Measurements from ENCODE around the gene TCEAL3. TPM values are rescaled to one million over a fixed set of nuclear protein-coding genes. Genes with fewer than 3 reads are reported as not detected.
"Not testable (repeated sequence)": the region's sequence is repeated elsewhere in the genome, so short reads cannot be mapped to it uniquely, and the experiment has no call there.

The TCEAL3 gene
- total RNA-seq, 1 donor from 2014 or later: 2.5 TPM

GRCh38 chrX:103624111-103624510, 16.3 kb downstream of the TCEAL3 start:
- DNase-seq (ENCODE audit: low spot score) (no peak), ATAC-seq (no peak)

DNA sequence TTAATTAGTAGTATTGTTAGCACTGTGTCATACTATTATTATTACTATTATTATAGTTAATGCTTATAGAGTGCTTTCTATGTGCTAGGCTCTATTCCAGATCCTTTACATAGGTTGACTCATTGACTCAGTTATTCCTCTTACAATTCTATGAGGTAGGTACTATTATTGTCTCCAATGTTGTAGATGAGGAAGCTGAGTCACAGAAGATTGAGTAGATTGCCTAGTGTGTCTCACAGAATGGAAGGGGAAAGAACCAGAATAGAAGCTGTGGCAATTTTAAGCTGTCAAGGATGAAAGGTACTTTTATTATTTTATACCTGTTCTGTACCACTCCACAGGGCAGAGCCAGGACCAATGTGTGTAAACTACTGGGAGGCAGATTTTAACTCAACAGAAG, 19.1 kb downstream of the TCEAL3 start:
- DNase-seq (ENCODE audit: low spot score) (no peak), ATAC-seq (no peak)

DNA sequence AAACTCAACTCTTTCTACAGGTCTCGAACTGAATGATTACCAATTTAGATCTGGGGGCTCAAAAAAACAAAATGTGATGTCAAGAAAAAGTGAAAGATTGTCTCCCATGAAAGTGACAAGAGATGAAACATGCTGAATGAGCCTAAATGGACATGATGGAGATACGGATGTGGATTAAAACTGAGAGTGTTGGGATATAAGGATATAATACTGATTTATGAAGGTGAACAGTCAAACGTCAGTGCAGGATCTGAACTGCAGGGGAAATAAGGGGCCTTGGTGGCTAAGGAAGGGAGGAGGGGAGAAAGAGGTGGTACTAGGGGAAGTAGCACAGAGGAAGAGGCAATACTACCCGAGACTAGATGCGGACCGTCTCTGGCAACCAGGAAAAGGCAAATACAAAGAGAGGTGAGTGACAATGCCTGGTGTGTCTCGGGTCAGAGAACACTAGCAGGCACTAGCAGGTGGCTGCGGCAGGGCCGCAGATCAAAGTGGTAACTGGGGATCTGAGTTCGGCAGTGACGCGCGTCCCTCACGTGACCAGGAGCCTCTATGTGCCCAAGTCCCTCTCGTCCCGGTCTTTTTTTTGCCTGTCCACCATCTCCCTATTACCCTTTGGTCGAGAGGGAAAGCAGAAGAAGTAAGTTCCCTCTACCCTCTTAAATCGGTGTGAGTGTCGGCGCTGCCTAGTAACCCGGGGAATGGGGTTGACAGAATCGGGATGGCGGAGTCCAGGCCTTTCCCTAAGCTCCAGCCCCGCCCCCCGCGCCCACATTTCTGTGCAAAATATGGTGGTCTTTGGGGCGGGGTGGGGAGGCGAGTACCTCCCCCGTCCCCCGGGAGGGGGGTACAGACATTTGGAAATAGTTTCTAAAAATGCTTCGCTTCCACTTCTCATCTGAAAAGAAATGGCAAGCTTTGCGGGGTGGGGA, 20.9 kb downstream of the TCEAL3 start, which contains the start of gene TCEAL1:
Gene TCEAL1 (plus strand): TSS at position 590 of the 932 bp plus-strand sequence. CDS start 942 bp downstream, outside the sequence.
- peak; percentile 80 for DNase-seq (ENCODE audit: low spot score)
- peak; percentile 87 for ATAC-seq

GRCh38 chrX:103629318-103630170, 21.8 kb downstream of the TCEAL3 start:
- DNase-seq (ENCODE audit: low spot score): peak; percentile 55
- peak; percentile 82 for ATAC-seq

DNA sequence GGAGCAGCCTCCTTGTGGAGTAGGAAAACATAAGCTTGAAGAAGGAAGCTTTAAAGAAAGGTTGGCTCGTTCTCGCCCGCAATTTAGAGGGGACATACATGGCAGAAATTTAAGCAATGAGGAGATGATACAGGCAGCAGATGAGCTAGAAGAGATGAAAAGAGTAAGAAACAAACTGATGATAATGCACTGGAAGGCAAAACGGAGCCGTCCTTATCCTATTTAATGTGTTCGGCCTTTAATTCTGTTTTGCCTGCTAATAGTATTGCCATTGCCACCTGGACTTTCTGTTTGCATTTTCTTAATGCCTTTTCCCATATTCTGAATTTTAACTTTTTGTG, 22.4 kb downstream of the TCEAL3 start:
- ATAC-seq: no peak
- no peak for DNase-seq (ENCODE audit: low spot score)

DNA sequence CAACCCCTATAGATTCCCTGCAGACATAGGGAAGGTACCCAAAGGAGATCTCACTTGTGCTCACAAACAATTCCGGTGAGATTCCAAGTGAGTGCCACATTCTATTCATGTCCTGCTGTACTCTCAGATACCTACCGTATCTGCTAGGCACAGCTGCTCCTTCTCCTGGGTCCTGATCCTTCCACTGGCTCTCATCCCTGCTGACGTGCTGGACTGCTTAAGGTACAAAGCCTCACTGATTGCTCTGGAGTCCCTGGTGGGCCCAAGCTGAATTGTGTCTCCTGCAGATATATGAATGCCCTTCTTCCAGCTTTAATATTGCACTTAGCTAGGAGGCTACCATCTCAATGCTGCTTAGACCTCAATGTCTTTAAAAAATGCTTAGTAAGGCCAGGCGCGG, 23.4 kb downstream of the TCEAL3 start:
- no peak for ATAC-seq
- no peak for DNase-seq (ENCODE audit: low spot score)

GRCh38 chrX:103635436-103635835, 27.7 kb downstream of the TCEAL3 start:
- ATAC-seq (no peak), DNase-seq (ENCODE audit: low spot score) (no peak)

DNA sequence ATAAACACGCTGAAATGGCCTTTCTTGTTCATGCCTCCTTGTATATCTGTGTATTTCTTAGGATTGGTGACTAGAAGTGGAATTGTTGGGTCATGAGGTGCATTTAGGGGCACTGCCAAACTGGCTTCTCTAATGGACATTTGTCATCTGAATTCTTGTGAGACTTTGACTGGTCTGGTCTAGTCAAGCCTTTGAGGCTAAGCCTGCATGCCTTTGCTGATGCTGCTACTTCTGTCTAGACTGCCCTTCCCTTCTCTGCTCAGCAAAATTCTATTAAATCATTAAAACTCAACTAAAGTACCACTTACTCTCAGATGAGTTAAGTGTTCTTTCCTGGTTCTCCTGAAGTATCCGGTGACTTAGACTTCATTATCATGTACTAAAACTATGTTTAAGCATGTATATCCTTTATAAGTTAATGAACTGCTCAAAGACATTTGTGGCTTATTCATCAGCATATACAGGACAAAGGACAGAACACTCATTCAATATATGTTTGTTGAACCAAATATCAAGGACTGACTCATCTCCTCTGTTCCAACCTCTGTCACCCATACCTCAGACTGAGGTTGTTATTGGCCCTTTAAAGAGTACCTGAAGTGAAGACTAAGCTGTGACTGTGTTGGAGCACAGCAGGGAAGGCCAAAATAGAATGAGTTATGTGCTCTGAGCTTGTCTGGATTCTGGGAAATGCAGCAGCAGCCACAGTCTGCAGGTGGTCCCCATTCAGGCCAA, 30.0 kb downstream of the TCEAL3 start:
- ATAC-seq (no peak), DNase-seq (ENCODE audit: low spot score) (no peak)

- not testable (repeated sequence) for DNase-seq (ENCODE audit: low spot score); ATAC-seq
Observed at GRCh38 chrX:103638479-103639346, 30.9 kb downstream of the TCEAL3 start.

DNA sequence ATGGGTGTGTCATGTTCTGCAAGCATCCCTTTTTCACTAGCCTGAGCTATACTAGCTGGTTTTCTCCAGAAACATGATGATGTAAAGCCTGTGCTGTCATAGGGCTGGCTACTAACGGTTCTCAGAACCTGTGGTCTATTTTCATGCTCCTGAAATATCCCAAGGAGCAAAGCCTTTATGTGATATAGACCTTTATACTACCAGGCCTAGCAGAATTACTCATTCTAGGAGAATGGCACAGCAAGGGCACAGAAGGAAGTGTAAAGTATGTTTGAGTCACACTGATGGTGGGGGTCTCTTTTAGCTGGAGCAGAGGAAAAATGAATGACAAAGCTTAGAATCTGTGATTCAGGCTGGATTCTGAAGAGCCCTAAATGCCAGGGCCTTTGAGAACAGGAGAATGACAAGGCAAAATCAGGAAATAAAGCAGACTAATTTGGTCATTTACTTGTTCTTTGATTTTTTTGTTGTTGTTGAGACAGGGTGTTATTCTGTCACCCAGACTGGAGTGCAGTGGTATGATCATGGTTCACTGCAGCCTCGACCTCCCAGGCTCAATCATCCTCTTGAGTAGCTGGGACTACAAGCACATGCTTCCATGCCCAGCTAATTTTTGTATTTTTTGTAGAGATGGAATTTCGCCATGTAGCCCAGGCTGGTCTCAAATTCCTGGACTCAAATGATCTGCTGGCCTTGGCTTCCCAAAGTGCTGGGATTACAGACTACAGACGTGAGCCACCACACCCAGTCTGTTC, 32.8 kb downstream of the TCEAL3 start:
- no peak for ATAC-seq

DNA sequence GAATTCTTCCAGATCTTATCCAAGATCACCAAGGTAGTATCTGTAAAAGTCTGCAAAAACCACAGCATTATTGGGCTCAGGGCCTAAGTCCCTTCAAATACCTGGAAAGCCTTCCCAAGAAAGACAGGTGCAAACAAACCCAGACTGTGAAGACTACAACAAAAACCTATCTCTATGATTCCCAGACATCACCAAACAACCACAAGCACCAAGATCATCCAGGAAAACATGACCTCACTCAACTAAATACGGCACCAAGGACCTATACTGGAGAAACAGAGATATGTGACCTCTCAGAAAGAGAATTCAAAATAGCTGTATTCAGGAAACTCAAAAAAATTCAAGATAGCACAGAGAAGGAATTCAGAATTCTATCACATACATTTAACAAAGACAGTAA, 36.4 kb downstream of the TCEAL3 start:
- ATAC-seq: no peak
- DNase-seq (ENCODE audit: low spot score): no peak

More for the DNA sequence above, 32.8 kb downstream of the TCEAL3 start:
- DNase-seq (ENCODE audit: low spot score): no peak

- no peak for DNase-seq (ENCODE audit: low spot score)
Observed at GRCh38 chrX:103647630-103648029, 39.9 kb downstream of the TCEAL3 start.

GRCh38 chrX:103651151-103651773, 43.5 kb downstream of the TCEAL3 start:
- ATAC-seq: no peak

More at GRCh38 chrX:103647630-103648029, 39.9 kb downstream of the TCEAL3 start:
- no peak for ATAC-seq

DNA sequence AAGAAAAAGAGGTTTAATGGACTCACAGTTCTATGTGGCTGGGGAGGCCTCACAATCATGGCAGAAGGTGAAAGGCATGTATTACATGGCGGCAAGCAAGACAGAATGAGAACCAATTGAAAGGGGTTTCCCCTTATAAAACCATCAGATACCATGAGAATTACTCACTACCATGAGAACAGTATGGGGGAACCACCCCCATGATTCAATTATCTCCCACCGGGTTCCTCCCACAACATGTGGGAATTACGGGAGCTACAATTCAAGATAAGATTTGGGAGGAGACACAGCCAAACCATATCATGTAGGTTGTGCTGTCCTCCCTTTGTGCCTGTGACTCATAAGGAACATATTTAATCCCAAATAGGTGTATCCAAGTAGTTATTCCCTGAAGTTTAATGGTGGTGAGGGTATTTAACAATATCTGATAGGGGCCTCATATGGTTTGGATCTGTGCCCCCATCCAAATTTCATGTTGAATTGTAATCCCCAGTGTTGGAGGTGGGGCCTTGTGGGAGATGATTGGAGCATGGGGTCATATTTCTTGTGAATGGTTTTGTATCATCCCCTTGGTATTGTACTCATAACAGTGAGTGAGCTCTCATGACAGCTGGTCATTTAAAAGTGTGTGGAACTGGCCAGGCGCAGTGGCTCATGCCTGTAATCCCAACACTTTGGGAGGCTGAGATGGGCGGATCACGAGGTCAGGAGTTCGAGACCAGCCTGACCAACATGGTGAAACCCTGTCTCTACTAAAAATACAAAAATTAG, 47.7 kb downstream of the TCEAL3 start:
- ATAC-seq; DNase-seq (ENCODE audit: low spot score): not testable (repeated sequence)

More at GRCh38 chrX:103651151-103651773, 43.5 kb downstream of the TCEAL3 start:
- DNase-seq (ENCODE audit: low spot score): no peak

- no peak for ATAC-seq
- DNase-seq (ENCODE audit: low spot score): no peak
Observed at GRCh38 chrX:103656617-103657016, 48.9 kb downstream of the TCEAL3 start.

DNA sequence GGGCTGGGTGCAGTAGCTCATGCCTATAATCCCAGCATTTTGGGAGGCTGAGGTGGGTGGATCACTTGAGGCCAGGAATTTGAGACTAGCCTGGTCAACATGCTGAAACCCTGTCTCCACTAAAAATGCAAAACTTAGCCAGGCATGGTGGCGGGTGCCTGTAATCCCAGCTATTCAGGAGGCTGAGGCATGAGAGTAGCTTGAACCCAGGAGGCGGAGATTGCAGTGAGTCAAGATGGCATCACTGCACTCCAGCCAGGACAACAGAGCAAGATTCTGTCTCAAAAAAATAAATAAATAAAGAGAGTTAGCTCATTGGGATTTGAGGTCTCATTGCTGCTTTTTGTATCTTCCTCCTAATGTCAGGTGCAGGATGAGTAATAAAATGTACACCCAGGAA, 49.3 kb downstream of the TCEAL3 start:
- ATAC-seq; DNase-seq (ENCODE audit: low spot score): not testable (repeated sequence)

DNA sequence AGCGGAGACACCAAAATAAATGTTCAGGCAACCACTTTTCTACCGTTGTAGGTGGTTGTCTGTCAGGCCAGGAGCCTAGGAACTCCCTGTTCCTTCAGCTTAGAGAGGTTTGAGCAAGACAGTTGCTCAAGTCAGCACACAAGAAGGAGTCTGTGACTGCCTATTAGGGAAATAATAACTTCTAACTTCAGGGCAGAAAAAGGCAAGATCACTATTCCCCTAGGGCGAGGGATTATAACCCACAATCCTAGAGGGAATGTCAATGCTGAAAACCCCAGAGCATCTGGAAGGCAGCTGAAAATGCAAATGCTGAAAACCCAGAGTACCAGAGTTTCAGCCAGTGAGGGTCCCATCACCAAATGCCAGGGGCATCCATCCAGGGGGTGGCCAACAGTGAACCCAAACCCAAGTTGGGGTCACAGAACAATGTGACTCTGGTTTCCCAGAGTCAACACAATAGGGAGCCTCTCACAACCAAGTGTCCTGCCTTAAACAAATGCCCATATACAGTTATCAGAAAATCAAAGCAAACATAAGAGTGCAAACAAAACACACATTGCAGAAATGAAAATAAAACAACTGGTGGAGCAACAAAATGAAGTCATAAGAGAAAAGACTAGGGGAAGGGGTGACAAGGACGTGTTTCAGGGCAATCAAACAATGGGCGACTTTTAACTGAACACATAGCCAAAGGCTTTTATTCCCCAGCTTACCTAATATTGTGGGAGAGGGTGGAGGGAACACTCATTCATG, 51.1 kb downstream of the TCEAL3 start:
- no peak for ATAC-seq
- no peak for DNase-seq (ENCODE audit: low spot score)

All from left lobe of liver (tissue), 2 donors.